ENCODE data around the gene GPC6.

- TF ChIP-seq CTCF (IDR thresholded peaks at IDR 0.05) (no peak), POLR2A (IDR thresholded peaks at IDR 0.05) (no peak)
Observed at GRCh38 chr13:94163535-94163934, 936.9 kb downstream of the GPC6 start.

Measured in uterus (tissue), 2 donors.